HCT116 (cell line): Measurements from ENCODE around the gene CD24. TPM values are rescaled to one million over a fixed set of nuclear protein-coding genes. Genes with fewer than 3 reads are reported as not detected.

Experiments
- ATAC-seq: fragments of 200-7000 bp; cut with Tn5 transposase; 2 replicates; pipeline ENCODE4 v1.9.1; 2020; ENCODE audit warnings: mild to moderate bottlenecking, moderate library complexity
- BruUV-seq: library from RNA; stranded (reverse); fragments of 400-500 nt; replicated peaks from 2 replicates; lab custom pipeline; 2021; lab: Mats Ljungman, UMichigan
- CTCF ChIA-PET: fragments of 300-600 bp; sonication (Branson Sonifier 250); formaldehyde crosslinking; loops from one replicate; lab custom pipeline; 2021; ENCODE audit warnings: antibody characterized with exemption; lab: Charles Lee
- POLR2A ChIA-PET: fragments of 300-600, 350-600 bp; sonication (Branson Sonifier 250); formaldehyde crosslinking; loops from one replicate; lab custom pipeline; 2021; ENCODE audit warnings: antibody characterized with exemption; lab: Charles Lee
- RAD21 ChIA-PET, 2 experiments: fragments of 300-600 bp; sonication (Branson Sonifier 250); formaldehyde crosslinking; loops; one replicate each; lab custom pipeline; 2023; ENCODE audit warnings: low total read pairs in 2 of 2; ENCODE audit not compliant: uncharacterized antibody in 2 of 2, unreplicated experiment in 2 of 2, low non-redundant PET in 1 of 2; lab: Charles Lee
- DNase-seq: peaks from one replicate; pipeline ENCODE4 v3.0.0-alpha.2; 2010; ENCODE audit warnings: low read depth, low spot score
- H2AFZ ChIP-seq: fragments of 200-600 bp; shearing (Covaris generic), sonication (generic); 2 replicates; pipeline ENCODE4 v1.6.1; 2017; ENCODE audit warnings: low read depth, mixed run types, mixed read lengths, antibody characterized with exemption, low read length; ENCODE audit not compliant: poor library complexity, severe bottlenecking
- H3K27ac ChIP-seq: 2 replicates; pipeline ENCODE4 v1.5.1; 2012; ENCODE audit warnings: low read depth, low read length
- H3K27me3 ChIP-seq: fragments of 200-600 bp; sonication (generic); 2 replicates; pipeline ENCODE4 v1.6.1; 2016; ENCODE audit warnings: mixed run types, low read length, mixed read lengths; ENCODE audit not compliant: insufficient read depth
- H3K36me3 ChIP-seq, 2 experiments: fragments of 200-500 bp in 1 of 2; fragments of 200-600 bp in 1 of 2; sonication (Bioruptor generic) in 1 of 2; sonication (generic) in 1 of 2; 2 replicates each; pipeline versions ENCODE4 v1.5.1 to v1.6.1; 2014 to 2016; ENCODE audit warnings: low read length in 2 of 2, inconsistent platforms in 1 of 2, mixed read lengths in 1 of 2, mixed run types in 1 of 2; ENCODE audit not compliant: insufficient read depth in 2 of 2, control insufficient read depth in 1 of 2
- H3K4me1 ChIP-seq, 2 experiments: fragments of 200-600 bp in 1 of 2; sonication (generic) in 1 of 2; 2 replicates each; pipeline versions ENCODE4 v1.5.1 to v1.6.1; 2012 to 2017; ENCODE audit warnings: low read length in 2 of 2, inconsistent platforms in 1 of 2, mild to moderate bottlenecking in 1 of 2, mixed read lengths in 1 of 2, mixed run types in 1 of 2, moderate library complexity in 1 of 2; ENCODE audit not compliant: insufficient read depth in 2 of 2, control insufficient read depth in 1 of 2
- H3K4me2 ChIP-seq: fragments of 200-600 bp; sonication (generic); 2 replicates; pipeline ENCODE4 v1.6.1; 2017; ENCODE audit warnings: mixed run types, low read length, mixed read lengths
- H3K4me3 ChIP-seq, 2 experiments: fragments of 200-600 bp in 1 of 2; sonication (generic) in 1 of 2; replicated peaks in 1 of 2; 2 replicates each; pipeline ENCODE4 v1.5.1; 2011 to 2016; ENCODE audit warnings: low read length in 2 of 2, control low read depth in 1 of 2, low read depth in 1 of 2, mild to moderate bottlenecking in 1 of 2, mixed read lengths in 1 of 2, mixed run types in 1 of 2
- H3K79me2 ChIP-seq: fragments of 200-600 bp; sonication (generic); 2 replicates; pipeline ENCODE4 v1.6.1; 2017; ENCODE audit warnings: mild to moderate bottlenecking, mixed run types, low read length, moderate library complexity, mixed read lengths; ENCODE audit not compliant: insufficient read depth
- H3K9ac ChIP-seq: fragments of 200-600 bp; sonication (generic); 2 replicates; pipeline ENCODE4 v1.6.1; 2016; ENCODE audit warnings: low read length, mixed read lengths
- H3K9me2 ChIP-seq: fragments of 200-600 bp; sonication (generic), shearing (Covaris generic); 2 replicates; pipeline ENCODE4 v1.6.1; 2017; ENCODE audit warnings: mixed run types, mild to moderate bottlenecking, moderate library complexity; ENCODE audit not compliant: insufficient read depth
- H3K9me3 ChIP-seq, 2 experiments: fragments of 200-500 bp in 1 of 2; fragments of 200-600 bp in 1 of 2; sonication (Bioruptor generic) in 1 of 2; sonication (generic) in 1 of 2; 2 replicates each; pipeline ENCODE4 v1.6.1; 2014 to 2017; ENCODE audit warnings: low read length in 2 of 2, mixed read lengths in 2 of 2, inconsistent platforms in 1 of 2, low read depth in 1 of 2, mild to moderate bottlenecking in 1 of 2, mixed run types in 1 of 2, moderate library complexity in 1 of 2; ENCODE audit not compliant: control insufficient read depth in 1 of 2, insufficient read depth in 1 of 2
- H4K20me1 ChIP-seq: fragments of 200-600 bp; sonication (generic), shearing (Covaris generic); 2 replicates; pipeline ENCODE4 v1.6.1; 2017; ENCODE audit warnings: mixed run types, mild to moderate bottlenecking, moderate library complexity; ENCODE audit not compliant: insufficient read depth
- ATF3 ChIP-seq: IDR thresholded peaks from 2 replicates; pipeline ENCODE4 v1.6.1; 2012
- CBX3 ChIP-seq: IDR thresholded peaks from 2 replicates; pipeline ENCODE4 v1.6.1; 2012; ENCODE audit warnings: low read depth
- CTCF ChIP-seq, 3 experiments: fragments of 200-600 bp in 1 of 3; sonication (generic) in 1 of 3; IDR thresholded peaks in 2 of 3; conservative IDR thresholded peaks in 1 of 3; 2 replicates each; pipeline ENCODE4 v1.5.1; 2012 to 2017; ENCODE audit warnings: low read depth in 2 of 3, low read length in 2 of 3, antibody characterized with exemption in 1 of 3, borderline replicate concordance in 1 of 3, control low read depth in 1 of 3, mild to moderate bottlenecking in 1 of 3, mixed read lengths in 1 of 3, mixed run types in 1 of 3, moderate library complexity in 1 of 3; ENCODE audit not compliant: insufficient read depth in 1 of 3
- ELF1 ChIP-seq: IDR thresholded peaks from 2 replicates; pipeline ENCODE4 v1.6.1; 2012; ENCODE audit warnings: low read depth, borderline replicate concordance
- EZH2phosphoT487 ChIP-seq: fragments of 200-600 bp; IDR thresholded peaks from 2 replicates; pipeline ENCODE4 v1.6.1; 2018; ENCODE audit warnings: antibody characterized with exemption, borderline replicate concordance
- FOSL1 ChIP-seq: IDR thresholded peaks from 2 replicates; pipeline ENCODE4 v1.6.1; 2012; ENCODE audit warnings: low read depth
- MAX ChIP-seq: IDR thresholded peaks from 2 replicates; pipeline ENCODE4 v1.6.1; 2012
- POLR2A ChIP-seq: IDR thresholded peaks from 2 replicates; pipeline ENCODE4 v1.7.0; 2011; ENCODE audit warnings: borderline replicate concordance; ENCODE audit not compliant: insufficient read depth, insufficient read length; ENCODE audit errors: extremely low read depth
- POLR2AphosphoS5 ChIP-seq: IDR thresholded peaks from 2 replicates; pipeline ENCODE4 v1.6.1; 2011; ENCODE audit warnings: mild to moderate bottlenecking, low read depth, low read length, moderate library complexity
- RAD21 ChIP-seq: IDR thresholded peaks from 2 replicates; pipeline ENCODE4 v1.6.1; 2012; ENCODE audit warnings: low read depth, mild to moderate bottlenecking
- REST ChIP-seq: IDR thresholded peaks from 2 replicates; pipeline ENCODE4 v1.6.1; 2012; ENCODE audit warnings: low read depth
- SP1 ChIP-seq: IDR thresholded peaks from 2 replicates; pipeline ENCODE4 v1.6.1; 2012; ENCODE audit warnings: low read depth
- TCF7L2 ChIP-seq: IDR thresholded peaks from 2 replicates; pipeline ENCODE4 v1.7.0; 2011; ENCODE audit warnings: borderline replicate concordance, inconsistent platforms; ENCODE audit not compliant: insufficient read depth, insufficient read length; ENCODE audit errors: extremely low read depth
- ZNF274 ChIP-seq: fragments of 200-500 bp; sonication (Bioruptor generic); IDR thresholded peaks from 2 replicates; pipeline ENCODE4 v1.6.1; 2014; ENCODE audit warnings: mild to moderate bottlenecking, low read depth, low read length, inconsistent platforms
- intact Hi-C: fragments of 100-400 bp; cut with micrococcal nuclease; formaldehyde crosslinking; loops from 2 replicates; pipeline ENCODE4 v1.10.0; 2022
- total RNA-seq: library from RNA; stranded (reverse); gene quantifications from one replicate; pipeline ENCODE4 v1.2.1, GENCODE V29; 2021; ENCODE audit not compliant: unreplicated experiment

CD24 gene
- total RNA-seq, 1 experiment from 2014 or later: 7.3 TPM

- ChIA-PET POLR2A (no interaction called here), RAD21 (no interaction called here), CTCF (interaction anchor here (0.9 to 2.0 kb wide), 2 partner anchors 20 to 638 kb away, joined by 3 to 5 read pairs; no protein-coding TSS in a partner anchor)
- no peak overlapping the region for H2AFZ ChIP-seq
- H3K9me3 ChIP-seq: no peaks in the 10 kb centered on the region
- no peaks in the 10 kb centered on the region for H3K36me3 ChIP-seq
- no peak overlapping the region for H3K4me2 ChIP-seq
- H3K9ac ChIP-seq: no peak overlapping the region
- ATAC-seq (no peak), DNase-seq (no peak)
- H3K4me3 ChIP-seq: no peak overlapping the region
- no peaks in the 10 kb centered on the region for H3K79me2 ChIP-seq
- H3K4me1 ChIP-seq: peaks cover 5 to 20% of the 10 kb centered on the region in 2 experiments; a peak in 3 of 4 replicates
- H4K20me1 ChIP-seq: no peaks in the 10 kb centered on the region
- TF ChIP-seq POLR2AphosphoS5: no peak
- no peak for TF ChIP-seq MAX
- no peak for TF ChIP-seq RAD21
- no peak for TF ChIP-seq CTCF (IDR thresholded peaks at IDR 0.05 in 2 of 3, conservative IDR thresholded peaks at IDR 0.05 in 1 of 3; ENCODE audit: borderline replicate concordance in 1 of 3, insufficient read depth in 1 of 3, low read depth in 2 of 3, low read length in 2 of 3)
- TF ChIP-seq REST: no peak
- TF ChIP-seq TCF7L2: no peak
- TF ChIP-seq ELF1: no peak
- TF ChIP-seq ZNF274: no peak
- TF ChIP-seq EZH2phosphoT487: no peak
- no peak for TF ChIP-seq SP1
- no peak for TF ChIP-seq POLR2A
- TF ChIP-seq ATF3: no peak
- TF ChIP-seq FOSL1: no peak
- TF ChIP-seq CBX3: no peak
- H3K27me3 ChIP-seq: no peaks in the 10 kb centered on the region
- intact Hi-C loops: loop anchor here (5.0 kb wide), 1 partner anchor 95 kb away; no protein-coding TSS in a partner anchor
- no peaks in the 10 kb centered on the region for H3K9me2 ChIP-seq
- no peak overlapping the region for H3K27ac ChIP-seq
- BruUV-seq: no TSS peak
These were observed 2.7 kb upstream of the CD24 start for GRCh38 chr6:106977246-106977645.
